C4-2B (cell line): ENCODE data around the gene TPM3.

Source experiments
- ZFX ChIP-seq: fragments of 450-650 bp; IDR thresholded peaks from 2 replicates; pipeline ENCODE4 v1.6.1; 2017
- TF ChIP-seq, protein P1 (sequence below): fragments of 450-650 bp; conservative IDR thresholded peaks from 2 replicates; pipeline ENCODE4 v1.5.1; 2017; ENCODE audit warnings: mild to moderate bottlenecking

DNA sequence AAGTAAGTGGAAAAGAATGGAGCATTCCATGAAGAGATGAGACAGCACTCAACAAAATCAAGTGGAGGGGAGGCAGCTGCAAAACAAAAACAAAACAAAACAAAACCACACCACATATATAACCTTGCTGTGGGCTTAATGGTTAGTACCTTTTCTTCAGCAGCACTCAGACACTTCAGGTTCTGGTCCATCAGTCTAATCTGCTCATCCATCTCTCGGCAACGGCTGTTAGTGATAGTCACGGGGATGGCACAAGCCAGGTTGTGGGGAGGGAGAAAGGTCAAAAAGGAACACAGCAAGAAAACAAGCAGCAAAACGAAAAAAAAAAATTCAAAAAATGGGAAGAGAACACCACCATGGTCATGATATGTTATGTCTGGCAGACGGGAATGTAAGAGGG lies 20.0 kb downstream of the TPM3 start:
- TF ChIP-seq, protein P1, sequence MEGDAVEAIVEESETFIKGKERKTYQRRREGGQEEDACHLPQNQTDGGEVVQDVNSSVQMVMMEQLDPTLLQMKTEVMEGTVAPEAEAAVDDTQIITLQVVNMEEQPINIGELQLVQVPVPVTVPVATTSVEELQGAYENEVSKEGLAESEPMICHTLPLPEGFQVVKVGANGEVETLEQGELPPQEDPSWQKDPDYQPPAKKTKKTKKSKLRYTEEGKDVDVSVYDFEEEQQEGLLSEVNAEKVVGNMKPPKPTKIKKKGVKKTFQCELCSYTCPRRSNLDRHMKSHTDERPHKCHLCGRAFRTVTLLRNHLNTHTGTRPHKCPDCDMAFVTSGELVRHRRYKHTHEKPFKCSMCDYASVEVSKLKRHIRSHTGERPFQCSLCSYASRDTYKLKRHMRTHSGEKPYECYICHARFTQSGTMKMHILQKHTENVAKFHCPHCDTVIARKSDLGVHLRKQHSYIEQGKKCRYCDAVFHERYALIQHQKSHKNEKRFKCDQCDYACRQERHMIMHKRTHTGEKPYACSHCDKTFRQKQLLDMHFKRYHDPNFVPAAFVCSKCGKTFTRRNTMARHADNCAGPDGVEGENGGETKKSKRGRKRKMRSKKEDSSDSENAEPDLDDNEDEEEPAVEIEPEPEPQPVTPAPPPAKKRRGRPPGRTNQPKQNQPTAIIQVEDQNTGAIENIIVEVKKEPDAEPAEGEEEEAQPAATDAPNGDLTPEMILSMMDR = no peak
- TF ChIP-seq ZFX = no peak
